ENCODE results near the gene LMNTD2.

Gene LMNTD2, protein sequence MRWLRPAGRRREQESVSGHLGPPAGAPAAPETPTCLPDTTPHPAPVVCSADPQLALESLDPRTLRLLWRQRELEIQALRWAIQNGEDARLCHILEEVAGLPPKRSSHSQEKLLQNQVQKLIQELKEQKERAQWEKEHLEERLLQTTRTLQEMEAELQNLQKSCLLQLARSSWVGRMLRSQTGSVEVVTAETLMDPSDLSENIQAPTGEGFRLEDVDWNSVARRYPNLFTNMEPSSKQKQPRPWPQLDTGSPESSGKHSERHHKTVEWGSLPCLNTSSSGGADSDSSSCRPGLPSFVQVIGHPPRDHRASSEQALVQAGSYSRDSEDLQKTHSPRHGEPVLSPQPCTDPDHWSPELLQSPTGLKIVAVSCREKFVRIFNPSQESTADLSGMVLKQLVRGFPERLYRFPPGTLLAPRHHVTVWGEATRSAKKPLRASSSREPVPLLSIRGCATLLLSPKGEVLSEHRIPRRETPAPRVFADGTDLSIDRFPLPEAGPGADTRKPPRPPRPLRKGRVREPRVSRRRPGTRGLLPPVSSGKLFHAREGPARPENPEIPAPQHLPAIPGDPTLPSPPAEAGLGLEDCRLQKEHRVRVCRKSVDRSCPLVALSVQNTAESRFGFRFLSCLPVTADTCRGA

DNA sequence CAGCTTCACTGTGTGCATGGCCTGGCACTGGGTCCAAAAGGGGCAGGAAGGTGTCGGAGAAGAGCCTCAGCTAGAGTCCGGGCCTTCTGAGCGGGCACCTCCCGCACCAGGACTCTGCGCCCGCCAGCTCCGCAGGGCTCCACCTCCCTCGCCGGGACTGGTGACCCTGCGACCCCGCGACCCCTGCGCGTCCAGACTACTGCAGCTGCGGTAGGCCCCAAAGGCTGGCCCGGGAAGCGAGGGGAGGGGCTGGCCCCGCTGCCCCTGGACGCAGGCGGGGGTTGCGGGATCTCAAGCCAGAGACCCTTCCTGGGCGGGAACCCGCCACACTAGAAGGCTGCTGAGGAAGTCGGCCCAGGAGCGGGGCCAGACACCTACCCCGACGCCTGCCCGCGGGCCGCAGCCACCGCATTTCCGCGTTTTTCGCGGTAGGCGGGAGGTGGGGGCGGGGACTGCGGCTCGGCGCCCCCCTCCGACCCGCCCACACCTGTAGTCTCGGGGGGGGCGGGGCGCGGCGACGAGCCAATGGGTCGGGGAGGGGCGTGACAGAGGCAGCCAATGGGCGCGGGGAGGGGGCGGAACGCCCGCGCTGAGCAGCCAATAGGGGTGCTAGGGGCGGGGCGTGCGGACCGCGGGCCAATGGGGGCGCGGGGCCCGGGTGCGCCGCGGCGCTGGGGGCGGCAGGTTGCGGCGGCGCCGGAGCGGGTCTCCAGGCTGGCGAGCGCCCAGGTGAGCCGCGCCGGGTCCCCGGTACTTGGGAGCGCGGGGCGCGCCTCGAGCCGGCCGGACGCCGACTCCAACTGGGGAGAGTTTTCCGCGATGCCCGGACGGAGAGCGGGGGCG is at the start of gene LMNTD2, which contains the start of gene RASSF7:
TSS of gene LMNTD2 (minus strand) at position 434 of the 843 bp plus-strand sequence. CDS start at position 412, 22 bp downstream.
TSS of gene RASSF7 (plus strand) at position 666 of the 843 bp plus-strand sequence. CDS start 799 bp downstream, outside the sequence.
- in situ Hi-C loops (cut with HindIII; ENCODE audit: low sequenced_read_pairs), result no loop called here

DNA sequence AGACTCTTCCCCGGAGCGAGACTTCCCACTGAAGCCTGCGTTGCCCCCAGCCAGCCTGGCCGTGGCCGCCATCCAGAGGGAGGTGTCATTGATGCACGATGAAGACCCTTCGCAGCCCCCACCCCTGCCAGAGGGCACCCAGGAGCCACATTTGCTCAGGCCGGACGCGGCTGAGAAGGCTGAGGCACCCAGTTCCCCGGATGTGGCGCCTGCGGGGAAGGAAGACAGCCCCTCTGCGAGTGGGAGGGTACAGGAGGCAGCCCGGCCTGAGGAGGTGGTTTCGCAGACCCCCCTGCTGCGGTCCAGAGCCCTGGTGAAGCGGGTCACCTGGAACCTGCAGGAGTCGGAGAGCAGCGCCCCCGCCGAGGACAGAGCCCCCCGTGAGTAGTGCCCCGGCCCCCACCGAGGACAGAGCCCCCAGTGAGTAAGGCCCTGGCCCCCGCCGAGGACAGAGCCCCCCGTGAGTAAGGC is 48.8 kb upstream of the LMNTD2 start:
- in situ Hi-C loops (cut with HindIII; ENCODE audit: low sequenced_read_pairs), result no loop called here

DNA sequence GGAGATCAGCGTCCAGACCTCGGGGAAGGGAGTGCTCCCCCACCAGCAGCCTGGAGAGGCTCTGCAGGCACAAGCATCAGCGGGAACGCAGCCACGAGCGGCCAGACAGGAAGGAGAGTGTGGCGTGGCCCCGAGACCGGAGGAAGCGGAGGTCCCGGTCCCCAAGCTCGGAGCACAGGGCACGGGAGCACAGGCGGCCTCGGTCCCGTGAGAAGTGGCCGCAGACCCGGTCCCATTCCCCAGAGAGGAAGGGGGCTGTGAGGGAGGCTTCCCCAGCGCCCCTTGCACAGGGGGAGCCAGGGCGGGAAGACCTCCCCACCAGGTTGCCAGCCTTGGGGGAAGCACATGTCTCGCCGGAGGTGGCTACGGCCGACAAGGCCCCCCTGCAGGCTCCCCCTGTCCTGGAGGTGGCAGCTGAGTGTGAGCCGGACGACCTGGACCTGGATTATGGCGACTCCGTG is 48.3 kb upstream of the LMNTD2 start:
- in situ Hi-C loops (cut with HindIII; ENCODE audit: low sequenced_read_pairs), result no loop called here

DNA sequence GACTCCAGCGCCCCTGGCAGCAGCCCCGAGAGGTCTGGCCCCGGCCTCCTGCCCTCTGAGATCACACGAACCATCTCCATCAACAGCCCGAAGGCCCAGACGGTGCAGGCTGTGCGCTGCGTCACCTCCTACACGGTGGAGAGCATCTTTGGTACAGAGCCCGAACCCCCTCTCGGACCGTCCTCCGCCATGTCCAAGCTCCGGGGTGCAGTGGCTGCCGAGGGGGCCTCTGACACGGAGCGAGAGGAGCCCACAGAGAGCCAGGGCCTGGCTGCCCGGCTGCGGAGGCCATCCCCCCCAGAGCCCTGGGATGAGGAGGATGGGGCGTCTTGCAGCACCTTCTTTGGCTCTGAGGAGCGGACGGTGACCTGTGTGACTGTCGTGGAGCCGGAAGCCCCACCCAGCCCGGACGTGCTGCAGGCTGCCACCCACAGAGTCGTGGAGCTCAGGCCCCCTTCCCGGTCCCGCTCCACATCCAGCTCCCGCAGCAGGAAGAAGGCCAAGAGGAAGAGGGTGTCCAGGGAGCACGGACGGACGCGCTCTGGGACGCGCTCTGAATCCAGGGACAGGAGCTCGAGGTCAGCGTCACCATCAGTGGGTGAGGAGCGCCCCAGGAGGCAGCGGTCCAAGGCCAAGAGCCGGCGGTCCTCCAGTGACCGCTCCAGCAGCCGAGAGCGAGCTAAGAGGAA is 47.6 kb upstream of the LMNTD2 start:
- in situ Hi-C loops (cut with HindIII; ENCODE audit: low sequenced_read_pairs), result no loop called here

DNA sequence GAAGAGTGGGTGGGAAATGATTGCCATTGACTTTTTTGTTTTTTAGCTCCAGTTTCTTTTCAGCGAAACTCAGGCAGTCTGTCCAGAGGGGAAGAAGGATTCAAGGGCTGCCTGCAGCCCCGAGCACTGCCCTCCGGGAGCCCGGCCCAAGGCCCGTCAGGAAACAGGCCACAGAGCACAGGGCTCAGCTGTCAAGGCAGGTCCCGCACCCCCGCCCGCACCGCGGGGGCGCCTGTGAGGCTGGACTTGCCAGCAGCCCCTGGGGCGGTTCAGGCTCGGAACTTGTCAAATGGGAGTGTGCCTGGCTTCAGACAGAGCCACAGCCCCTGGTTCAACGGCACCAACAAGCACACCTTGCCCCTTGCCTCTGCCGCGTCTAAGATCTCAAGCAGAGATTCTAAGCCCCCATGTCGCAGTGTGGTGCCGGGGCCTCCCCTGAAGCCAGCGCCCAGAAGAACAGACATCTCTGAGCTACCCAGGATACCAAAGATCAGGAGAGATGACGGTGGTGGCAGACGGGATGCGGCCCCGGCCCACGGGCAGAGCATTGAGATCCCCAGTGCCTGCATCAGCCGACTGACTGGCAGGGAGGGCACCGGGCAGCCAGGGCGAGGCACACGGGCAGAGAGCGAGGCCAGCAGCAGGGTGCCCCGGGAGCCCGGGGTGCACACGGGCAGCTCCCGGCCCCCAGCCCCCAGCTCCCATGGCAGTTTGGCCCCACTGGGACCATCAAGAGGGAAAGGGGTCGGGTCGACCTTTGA is 46.7 kb upstream of the LMNTD2 start:
- in situ Hi-C loops (cut with HindIII; ENCODE audit: low sequenced_read_pairs), result no loop called here

DNA sequence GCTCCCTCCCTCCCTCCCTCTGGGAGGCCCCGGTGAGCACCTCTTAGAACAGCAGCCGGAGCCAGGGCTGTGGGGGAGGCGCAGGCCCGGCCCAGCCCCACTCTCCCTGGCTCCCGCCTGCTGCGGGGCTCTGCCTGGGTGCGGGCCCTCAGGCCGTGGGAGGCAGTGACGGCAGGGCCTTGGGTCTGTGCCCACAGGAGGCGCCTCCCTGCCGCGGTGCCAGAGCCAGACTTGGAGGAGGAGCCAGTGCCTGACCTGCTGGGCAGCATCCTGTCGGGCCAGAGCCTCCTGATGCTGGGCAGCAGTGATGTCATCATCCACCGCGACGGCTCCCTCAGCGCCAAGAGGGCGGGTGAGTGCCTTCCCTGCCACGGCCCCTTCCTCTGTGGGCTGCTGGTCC is 45.7 kb upstream of the LMNTD2 start:
- in situ Hi-C loops (cut with HindIII; ENCODE audit: low sequenced_read_pairs), result no loop called here

DNA sequence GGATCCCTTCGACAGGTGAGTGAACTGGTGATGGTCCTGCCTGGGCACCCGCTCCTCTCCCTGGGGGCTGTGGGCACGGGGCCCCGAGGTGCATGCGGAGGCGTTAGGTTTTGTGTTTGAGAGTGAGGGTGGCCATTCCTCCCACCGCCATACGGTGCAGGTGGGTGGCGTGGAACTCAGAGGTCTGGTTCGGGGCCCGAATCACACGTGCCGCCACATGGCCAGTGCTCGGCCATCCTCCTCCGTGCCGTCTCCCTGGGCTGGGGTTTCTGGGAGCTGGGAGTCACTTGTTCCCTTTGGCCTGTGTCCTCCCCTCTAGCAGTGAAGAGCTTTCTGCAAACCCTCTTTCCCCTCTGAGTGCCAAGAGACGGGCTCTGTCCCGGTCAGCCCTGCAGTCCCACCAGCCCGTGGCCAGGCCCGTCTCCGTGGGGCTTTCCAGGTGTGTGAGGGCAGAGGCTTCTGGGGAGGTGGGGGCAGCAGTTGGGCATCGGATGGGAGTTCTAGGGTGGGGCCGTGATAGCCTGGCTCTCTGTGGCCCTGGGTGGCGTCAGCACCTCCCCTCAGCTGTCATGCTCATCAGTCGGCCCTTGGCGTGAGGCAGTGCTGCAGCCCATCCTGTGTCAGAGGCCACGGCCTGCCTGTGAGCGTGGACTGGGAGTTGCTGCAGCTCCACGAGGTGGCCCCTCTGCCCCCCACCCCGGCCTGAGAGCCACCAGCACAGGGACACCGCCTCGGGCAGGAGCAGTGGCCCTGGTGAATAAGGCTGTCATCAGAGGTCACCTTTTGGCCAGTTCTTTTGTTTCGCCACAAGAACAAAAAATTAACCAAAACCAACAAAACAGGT is 45.0 kb upstream of the LMNTD2 start:
- in situ Hi-C loops (cut with HindIII; ENCODE audit: low sequenced_read_pairs), result no loop called here

DNA sequence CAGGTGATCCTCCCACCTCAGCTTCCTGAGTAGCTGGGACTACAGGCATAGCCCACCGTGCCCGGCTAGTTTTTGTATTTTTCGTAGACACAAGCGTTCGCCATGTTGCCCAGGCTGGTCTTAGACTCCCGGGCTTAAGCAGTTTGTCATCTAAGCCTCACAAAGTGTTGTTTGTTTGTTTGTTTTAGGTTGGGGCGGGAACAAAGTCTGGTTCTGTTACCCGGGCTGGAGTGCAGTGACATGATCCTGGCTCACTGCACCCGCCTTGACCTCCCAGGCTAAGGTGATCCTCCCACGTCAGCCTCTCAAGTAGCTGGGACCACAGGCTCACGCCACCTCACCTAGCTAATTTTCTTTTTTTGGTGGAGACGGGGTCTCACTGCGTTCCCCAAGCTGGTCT is 42.6 kb upstream of the LMNTD2 start:
- in situ Hi-C loops (cut with HindIII; ENCODE audit: low sequenced_read_pairs), result no loop called here

DNA sequence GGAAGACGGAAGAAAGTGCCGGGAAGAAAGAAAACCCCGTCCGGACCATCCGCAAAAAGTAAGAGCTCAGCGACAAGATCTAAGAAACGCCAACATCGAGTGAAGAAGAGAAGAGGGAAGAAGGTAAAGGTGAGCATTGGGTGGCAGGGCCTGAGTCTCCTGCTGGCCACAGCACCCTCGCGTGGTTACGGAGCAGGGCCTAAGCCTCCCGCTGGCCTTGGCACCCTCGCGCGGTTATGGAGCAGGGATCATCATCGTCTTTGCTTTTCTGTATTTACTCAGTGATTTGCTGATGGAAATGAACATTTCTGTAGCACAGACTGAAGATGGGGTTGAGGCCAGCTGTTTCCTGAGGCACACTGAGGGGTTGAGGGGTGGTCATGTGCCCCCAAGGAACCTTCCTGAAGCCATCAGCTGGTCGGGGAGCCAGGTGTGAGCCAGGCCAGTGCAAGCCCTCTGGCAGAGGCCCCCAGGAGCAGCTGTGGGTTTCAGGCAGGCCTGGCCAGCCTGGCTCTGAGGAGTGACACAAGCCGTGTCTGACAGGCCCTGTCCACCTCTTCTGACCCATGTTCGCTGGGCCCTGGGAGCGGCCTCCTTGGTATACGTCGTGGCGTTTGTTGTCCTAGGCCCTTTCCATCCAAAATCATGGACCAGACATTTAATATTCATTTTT is 41.2 kb upstream of the LMNTD2 start:
- in situ Hi-C loops (cut with HindIII; ENCODE audit: low sequenced_read_pairs), result no loop called here

DNA sequence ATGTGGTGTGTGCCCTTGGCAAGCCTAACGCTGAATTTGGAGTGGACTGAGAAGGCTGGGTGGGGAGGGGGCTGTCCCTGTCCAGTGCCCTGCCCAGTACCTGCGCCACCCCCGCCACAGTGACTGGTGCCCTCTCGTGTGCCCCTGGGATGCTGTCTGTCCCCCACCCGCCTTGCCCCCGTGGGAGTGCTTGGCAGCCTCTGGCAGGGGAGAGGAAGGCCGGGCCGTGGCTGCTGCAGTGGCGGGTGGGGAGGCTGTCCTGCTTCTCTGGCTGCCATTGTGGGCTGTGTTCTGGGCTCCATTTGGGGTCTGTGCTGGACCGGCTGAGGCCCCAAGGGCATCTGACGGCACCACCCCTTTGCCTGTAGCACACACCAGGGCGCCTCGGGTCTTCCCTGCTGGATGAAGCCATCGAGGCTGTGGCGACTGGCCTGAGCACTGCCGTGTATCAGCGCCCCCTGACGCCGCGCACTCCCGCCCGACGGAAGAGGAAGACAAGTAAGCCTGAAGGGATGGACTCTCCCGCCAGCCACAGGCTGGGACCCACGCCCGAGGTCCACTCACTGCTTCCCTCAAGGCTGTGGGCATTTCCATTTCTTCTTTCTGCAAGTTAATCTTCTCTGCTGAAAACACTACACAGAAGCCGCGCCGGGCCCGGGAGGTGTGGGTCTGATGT is 37.6 kb upstream of the LMNTD2 start:
- in situ Hi-C loops (cut with HindIII; ENCODE audit: low sequenced_read_pairs), result no loop called here

DNA sequence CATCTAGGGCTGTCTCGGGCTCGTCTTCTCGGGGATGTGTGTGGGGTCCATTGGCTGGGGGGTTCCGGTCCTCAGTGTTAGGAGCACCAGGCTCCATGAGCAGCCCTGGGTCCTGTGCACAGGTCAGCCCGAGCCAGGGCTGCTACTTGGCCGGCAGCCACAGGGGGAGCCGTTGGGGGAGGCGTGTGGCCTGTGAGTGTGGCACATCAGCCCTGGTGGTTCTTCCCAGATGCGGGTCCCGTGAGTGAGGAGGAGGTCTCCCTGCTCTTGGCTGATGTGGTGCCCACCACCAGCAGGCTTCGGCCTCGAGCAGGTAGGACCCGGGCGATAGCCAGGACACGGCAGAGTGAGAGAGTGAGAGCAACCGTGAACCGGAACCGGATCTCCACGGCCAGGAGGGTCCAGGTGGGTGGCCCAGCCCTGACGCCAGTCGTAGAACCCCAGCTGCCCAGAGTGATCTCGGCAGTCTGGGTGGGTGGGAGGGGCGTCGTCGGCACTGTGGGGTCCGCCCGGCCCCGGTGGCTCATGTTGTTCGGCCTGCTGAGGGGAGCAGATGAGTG is 36.7 kb upstream of the LMNTD2 start:
- in situ Hi-C loops (cut with HindIII; ENCODE audit: low sequenced_read_pairs), result no loop called here

DNA sequence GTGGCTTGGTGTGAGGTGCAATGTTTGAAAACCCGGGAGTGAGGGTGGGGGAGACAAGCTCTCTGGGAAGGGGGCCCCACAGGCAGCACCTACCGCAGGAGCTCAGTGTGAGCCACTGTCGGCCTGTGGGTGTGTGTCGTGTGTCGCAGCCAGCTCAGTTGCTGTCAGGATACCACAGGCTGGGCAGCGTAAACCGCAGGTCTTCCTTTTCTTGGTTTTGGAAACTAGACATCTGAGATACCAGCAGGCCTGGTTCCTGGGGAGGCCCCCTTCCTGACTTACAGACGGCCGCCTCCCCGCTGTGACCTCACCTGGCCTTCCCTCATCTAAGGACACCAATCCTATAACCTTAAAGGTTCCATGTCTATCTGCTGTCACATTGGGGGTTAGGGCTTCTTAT is 35.8 kb upstream of the LMNTD2 start:
- in situ Hi-C loops (cut with HindIII; ENCODE audit: low sequenced_read_pairs), result no loop called here

DNA sequence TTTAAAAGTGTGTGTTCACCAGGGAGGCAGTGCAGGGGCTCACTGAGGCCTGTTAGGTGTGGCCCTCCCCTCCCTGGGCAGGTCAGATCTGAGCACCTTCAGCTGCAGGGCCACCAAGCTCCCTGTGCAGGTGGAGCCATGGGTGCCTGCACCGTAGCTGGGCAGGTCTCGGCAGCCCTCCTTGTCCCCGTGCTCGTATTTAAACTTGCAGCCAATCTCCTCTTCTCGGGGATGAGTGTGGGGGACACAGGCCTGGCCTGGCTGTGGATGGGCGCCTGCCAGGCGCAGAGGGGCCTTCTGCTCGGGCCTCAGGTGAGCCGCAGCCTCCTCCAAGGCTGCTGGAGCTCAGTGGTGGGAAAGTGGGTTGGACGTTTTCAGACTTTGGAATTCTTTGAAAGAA is 34.9 kb upstream of the LMNTD2 start:
- in situ Hi-C loops (cut with HindIII; ENCODE audit: low sequenced_read_pairs), result no loop called here

DNA sequence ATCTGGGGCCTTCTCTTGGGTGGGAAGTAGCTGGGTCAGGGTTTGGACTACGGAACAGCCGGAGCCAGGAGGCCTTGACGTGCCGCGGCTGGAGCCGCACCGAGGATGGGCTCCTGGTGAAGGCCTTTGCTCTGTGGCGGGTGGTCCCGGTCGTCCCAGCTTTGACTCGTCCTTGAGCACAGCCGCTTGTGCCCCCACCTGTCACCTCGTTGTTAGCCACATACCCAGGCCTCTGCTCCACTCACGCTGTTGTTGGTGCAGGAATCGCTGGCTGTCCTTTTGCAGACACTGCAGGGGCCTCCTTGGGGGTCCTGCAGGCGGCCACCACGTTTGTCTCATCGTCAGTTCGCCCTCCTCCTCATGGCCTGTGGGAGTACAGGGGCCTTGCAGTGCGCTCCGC is 32.8 kb upstream of the LMNTD2 start:
- in situ Hi-C loops (cut with HindIII; ENCODE audit: low sequenced_read_pairs), result no loop called here

DNA sequence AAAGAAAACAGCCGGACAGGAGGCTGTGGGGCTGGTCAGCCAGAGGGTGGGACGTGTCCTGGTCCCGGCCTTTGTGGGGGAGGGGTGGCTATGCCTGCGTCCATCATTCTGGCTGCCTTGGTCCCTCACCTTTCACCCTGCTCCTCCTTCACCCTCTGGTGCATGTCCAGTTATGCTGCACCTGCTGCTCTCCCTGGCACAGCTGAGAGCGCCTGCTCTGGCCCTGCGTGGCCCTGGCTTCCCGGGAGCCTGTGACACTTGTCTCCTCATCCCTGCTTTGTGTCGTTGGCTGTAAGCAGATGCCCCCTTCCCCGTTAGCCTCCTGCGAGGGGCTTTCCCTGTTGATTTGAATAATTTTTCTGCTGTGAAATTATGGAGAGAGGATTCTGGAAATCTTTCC is 32.4 kb upstream of the LMNTD2 start:
- in situ Hi-C loops (cut with HindIII; ENCODE audit: low sequenced_read_pairs), result no loop called here

DNA sequence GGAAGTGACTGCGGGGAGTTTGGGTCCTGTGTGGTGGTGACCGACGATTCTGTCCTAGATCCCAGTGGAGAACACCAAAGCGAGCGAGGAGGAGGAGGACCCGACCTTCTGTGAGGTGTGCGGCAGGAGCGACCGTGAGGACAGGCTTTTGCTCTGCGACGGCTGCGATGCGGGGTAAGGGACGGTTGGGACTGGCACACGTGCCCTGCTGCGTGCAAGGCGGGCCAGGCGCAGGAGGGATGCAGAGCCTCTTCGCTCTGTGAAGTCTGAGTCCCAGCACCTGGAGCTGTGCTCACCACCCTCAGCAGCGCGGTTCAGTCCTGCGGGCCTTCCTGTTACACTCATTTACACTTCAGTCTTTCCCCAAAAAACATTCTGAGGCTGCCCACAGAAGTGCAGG is 32.0 kb upstream of the LMNTD2 start:
- in situ Hi-C loops (cut with HindIII; ENCODE audit: low sequenced_read_pairs), result no loop called here

DNA sequence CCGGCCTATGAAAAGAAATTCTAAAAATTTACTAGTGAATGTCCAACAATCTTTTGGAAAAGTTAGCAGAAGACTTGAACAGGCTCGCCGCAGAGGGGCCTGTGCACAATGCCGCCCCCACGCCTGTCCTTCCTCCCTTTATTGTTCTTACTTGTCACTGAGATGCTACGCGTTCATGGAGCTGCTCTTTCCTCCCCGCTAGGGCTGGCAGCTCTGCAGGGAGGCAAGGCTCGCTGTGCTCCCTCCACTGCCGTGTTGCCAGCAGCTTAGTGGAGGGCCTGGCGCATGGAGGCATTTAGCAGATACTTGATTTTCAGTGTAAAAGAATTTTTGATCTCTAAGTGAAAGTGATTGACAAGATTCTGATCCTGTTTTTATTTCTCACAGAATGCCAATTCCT is 30.5 kb upstream of the LMNTD2 start:
- in situ Hi-C loops (cut with HindIII; ENCODE audit: low sequenced_read_pairs), result no loop called here

DNA sequence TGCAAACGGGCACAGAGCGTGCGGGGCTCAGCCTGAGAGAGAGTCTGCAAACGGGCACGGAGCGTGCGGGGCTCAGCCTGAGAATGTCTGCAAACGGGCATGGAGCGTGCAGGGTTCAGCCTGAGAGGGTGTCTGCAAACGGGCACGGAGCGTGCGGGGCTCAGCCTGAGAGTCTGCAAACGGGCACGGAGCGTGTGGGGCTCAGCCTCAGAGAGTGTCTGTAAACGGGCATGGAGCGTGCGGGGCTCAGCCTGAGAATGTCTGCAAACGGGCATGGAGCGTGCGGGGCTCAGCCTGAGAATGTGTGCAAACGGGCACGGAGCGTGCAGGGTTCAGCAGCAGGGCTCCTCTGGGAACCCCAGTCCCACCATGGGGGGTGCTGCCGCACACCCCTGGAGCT is 29.3 kb upstream of the LMNTD2 start:
- in situ Hi-C loops (cut with HindIII; ENCODE audit: low sequenced_read_pairs), result no loop called here
